Dendritic cell treated with granulocyte-macrophage colony-stimulating factor and Interleukin-4, amounts not matched to agents 40 ng/mL and 50 ng/mL, for 4 days (primary cell): ENCODE results near the gene OLFM4.

Experiments used
- H3K27ac Mint-ChIP-seq: one replicate; pipeline ENCODE4 v1.8.0; 2022; ENCODE audit warnings: mild to moderate bottlenecking, mixed read lengths
- H3K27me3 Mint-ChIP-seq: one replicate; pipeline ENCODE4 v1.8.0; 2022; ENCODE audit warnings: mild to moderate bottlenecking, mixed read lengths
- H3K36me3 Mint-ChIP-seq: one replicate; pipeline ENCODE4 v1.8.0; 2022; ENCODE audit warnings: low read depth, mixed read lengths
- H3K4me1 Mint-ChIP-seq: one replicate; pipeline ENCODE4 v1.8.0; 2022; ENCODE audit warnings: low read depth, mixed read lengths
- H3K4me3 Mint-ChIP-seq: one replicate; pipeline ENCODE4 v1.8.0; 2022; ENCODE audit warnings: mild to moderate bottlenecking, moderate library complexity, mixed read lengths
- H3K9me3 Mint-ChIP-seq: one replicate; pipeline ENCODE4 v1.8.0; 2022; ENCODE audit warnings: mixed read lengths
- intact Hi-C: fragments of 100-400 bp; cut with micrococcal nuclease; formaldehyde crosslinking; loops from one replicate; pipeline ENCODE4 v1.15.0; 2022

The OLFM4 gene, protein sequence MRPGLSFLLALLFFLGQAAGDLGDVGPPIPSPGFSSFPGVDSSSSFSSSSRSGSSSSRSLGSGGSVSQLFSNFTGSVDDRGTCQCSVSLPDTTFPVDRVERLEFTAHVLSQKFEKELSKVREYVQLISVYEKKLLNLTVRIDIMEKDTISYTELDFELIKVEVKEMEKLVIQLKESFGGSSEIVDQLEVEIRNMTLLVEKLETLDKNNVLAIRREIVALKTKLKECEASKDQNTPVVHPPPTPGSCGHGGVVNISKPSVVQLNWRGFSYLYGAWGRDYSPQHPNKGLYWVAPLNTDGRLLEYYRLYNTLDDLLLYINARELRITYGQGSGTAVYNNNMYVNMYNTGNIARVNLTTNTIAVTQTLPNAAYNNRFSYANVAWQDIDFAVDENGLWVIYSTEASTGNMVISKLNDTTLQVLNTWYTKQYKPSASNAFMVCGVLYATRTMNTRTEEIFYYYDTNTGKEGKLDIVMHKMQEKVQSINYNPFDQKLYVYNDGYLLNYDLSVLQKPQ

GRCh38 chr13:53028637-53029203 lies at the start of gene OLFM4:
OLFM4 (plus strand) TSS chr13:53028813; CDS start chr13:53028837, 24 bp downstream.
- intact Hi-C loops, result no loop called here
- Mint-ChIP-seq H3K27ac (no peak within 1 kb of the TSS), H3K4me3 (no peak within 1 kb of the TSS), H3K36me3 (no peaks in the 10 kb centered on the region), H3K4me1 (no peaks in the 10 kb centered on the region), H3K27me3 (no peaks in the 10 kb centered on the region), H3K9me3 (no peaks in the 10 kb centered on the region)

DNA sequence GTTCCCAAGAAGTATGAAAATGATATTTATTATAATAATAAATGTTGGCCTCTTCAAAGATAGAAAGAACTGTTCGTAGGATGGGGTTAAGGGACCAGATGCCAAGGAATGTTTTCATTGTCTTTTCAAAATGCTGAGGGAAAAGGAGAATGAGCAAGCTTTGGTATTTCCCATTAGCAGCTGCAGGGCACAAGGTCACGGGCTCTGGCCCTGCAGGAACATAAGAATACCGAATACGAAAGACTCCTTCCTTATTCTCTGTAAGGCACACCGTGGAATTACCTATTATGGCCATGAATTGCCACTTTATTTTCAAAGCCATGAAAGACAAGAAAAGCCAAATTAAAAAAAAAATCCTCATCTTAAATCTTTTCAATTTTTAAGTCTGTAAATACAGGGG lies 49.6 kb upstream of the OLFM4 start:
- Mint-ChIP-seq H3K4me1 (no peaks in the 10 kb centered on the region), H3K9me3 (no peaks in the 10 kb centered on the region), H3K27ac (no peak overlapping the region), H3K4me3 (no peak overlapping the region), H3K27me3 (no peaks in the 10 kb centered on the region), H3K36me3 (no peaks in the 10 kb centered on the region)
- intact Hi-C loops, result no loop called here

DNA sequence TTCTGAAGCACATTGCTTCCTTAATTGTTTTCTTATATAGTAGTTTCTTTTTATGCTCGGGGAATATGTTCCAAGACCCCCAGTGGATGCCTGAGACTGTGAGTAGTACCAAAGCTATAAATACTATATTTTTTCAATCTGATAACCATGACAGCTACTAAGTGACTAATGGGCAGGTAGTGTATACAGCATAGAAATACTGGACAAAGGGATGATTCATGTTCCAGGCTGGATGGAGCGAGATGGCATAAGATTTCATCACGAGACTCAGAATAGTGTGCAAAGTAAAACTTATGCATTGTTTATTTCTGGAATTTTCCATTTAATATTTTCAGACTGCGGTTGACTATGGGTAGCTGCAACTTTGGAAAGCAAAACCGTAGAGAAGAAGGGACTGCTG lies 47.9 kb upstream of the OLFM4 start:
- no peaks in the 10 kb centered on the region for H3K9me3 Mint-ChIP-seq
- no peaks in the 10 kb centered on the region for H3K4me1 Mint-ChIP-seq
- H3K4me3 Mint-ChIP-seq, result no peak overlapping the region
- H3K27me3 Mint-ChIP-seq, result no peaks in the 10 kb centered on the region
- no peak overlapping the region for H3K27ac Mint-ChIP-seq
- intact Hi-C loops, result no loop called here
- H3K36me3 Mint-ChIP-seq, result no peaks in the 10 kb centered on the region

- no peaks in the 10 kb centered on the region for H3K4me1 Mint-ChIP-seq
- H3K27ac Mint-ChIP-seq, result no peak overlapping the region
- intact Hi-C loops, result no loop called here
- H3K4me3 Mint-ChIP-seq, result no peak overlapping the region
- H3K36me3 Mint-ChIP-seq, result no peaks in the 10 kb centered on the region
- no peaks in the 10 kb centered on the region for H3K9me3 Mint-ChIP-seq
- no peaks in the 10 kb centered on the region for H3K27me3 Mint-ChIP-seq
Measured at GRCh38 chr13:52983836-52984235, 44.8 kb upstream of the OLFM4 start.

DNA sequence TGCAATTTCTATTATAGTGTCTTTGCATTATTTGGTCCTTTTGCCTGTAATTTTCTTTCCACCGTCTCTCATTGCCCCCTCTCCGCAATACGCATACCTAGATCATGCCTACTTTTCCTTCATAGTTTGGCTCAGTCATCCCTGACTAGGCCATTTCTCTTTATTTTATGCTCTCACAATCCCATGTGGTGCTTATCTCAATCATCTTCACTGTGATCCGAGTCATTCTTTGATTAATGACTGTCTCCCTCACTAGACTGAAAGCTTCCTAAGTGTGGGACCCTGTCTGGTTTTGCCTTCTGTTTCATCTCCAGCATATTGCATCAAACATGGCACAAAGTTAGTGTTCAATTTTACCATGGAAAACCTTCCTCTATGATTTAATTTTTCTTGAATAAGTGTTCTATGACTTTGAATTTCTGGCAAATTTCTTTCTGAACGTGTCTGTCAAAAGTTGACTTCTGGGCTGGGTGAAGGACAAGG lies 43.7 kb upstream of the OLFM4 start:
- Mint-ChIP-seq H3K27ac (no peak overlapping the region), H3K27me3 (no peaks in the 10 kb centered on the region), H3K4me1 (no peaks in the 10 kb centered on the region), H3K36me3 (no peaks in the 10 kb centered on the region), H3K4me3 (no peak overlapping the region), H3K9me3 (no peaks in the 10 kb centered on the region)
- intact Hi-C loops, result no loop called here

- H3K27me3 Mint-ChIP-seq, result peaks cover 2% of the 10 kb centered on the region
- H3K4me1 Mint-ChIP-seq, result no peaks in the 10 kb centered on the region
- no peaks in the 10 kb centered on the region for H3K9me3 Mint-ChIP-seq
- no peaks in the 10 kb centered on the region for H3K36me3 Mint-ChIP-seq
- H3K27ac Mint-ChIP-seq, result no peak overlapping the region
- intact Hi-C loops, result no loop called here
- H3K4me3 Mint-ChIP-seq, result no peak overlapping the region
Measured at GRCh38 chr13:52991344-52992020, 37.1 kb upstream of the OLFM4 start.

DNA sequence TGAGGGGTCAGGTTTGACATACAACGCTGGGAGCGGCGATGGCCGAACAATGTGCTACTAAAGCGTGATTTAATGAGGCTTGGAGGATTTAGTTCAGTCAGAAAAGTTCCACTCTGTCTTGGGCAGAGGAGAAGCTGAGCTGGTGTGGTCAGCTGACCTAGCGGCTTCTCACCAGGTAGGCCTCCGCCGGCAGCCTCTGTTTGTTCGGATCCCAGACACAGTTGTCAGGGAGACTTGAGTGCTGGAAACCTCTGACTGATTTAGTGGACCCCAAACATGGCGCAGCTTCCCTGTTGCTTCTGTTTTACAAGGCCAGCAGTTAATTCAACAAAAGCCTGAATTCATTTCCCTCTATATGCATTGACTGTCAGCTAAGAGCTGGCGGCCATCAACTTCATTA lies 36.5 kb upstream of the OLFM4 start:
- Mint-ChIP-seq H3K36me3 (no peaks in the 10 kb centered on the region), H3K27ac (no peak overlapping the region), H3K27me3 (peaks cover 2% of the 10 kb centered on the region), H3K4me1 (no peaks in the 10 kb centered on the region), H3K9me3 (no peaks in the 10 kb centered on the region), H3K4me3 (no peak overlapping the region)
- intact Hi-C loops, result no loop called here

GRCh38 chr13:52994051-52994450 lies 34.6 kb upstream of the OLFM4 start:
- Mint-ChIP-seq H3K27ac (no peak overlapping the region), H3K9me3 (no peaks in the 10 kb centered on the region), H3K4me1 (no peaks in the 10 kb centered on the region), H3K36me3 (no peaks in the 10 kb centered on the region), H3K27me3 (peaks cover 2% of the 10 kb centered on the region), H3K4me3 (no peak overlapping the region)
- intact Hi-C loops, result no loop called here

GRCh38 chr13:52994865-52995264 lies 33.7 kb upstream of the OLFM4 start:
- Mint-ChIP-seq H3K27me3 (peaks cover 2% of the 10 kb centered on the region), H3K4me1 (no peaks in the 10 kb centered on the region), H3K4me3 (no peak overlapping the region), H3K27ac (no peak overlapping the region), H3K9me3 (no peaks in the 10 kb centered on the region), H3K36me3 (no peaks in the 10 kb centered on the region)
- intact Hi-C loops, result no loop called here

DNA sequence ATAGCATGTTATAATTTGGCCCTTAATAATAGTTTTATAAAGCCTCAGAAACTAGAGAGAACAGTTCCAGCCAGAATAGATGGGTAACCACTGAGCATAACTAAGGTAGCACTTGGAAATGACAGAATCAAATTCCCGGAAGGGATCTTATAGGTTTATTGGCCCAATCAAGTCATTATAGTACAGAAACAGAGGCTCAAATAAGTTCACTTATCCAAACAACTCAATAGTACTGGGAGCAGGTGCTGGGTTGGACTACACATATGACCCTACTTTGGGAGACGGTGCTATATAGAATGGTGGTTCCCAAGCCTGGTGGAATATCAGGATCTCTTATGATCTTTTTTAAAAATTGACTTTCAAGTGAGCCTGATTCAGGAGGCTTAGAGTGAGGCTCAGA lies 32.7 kb upstream of the OLFM4 start:
- Mint-ChIP-seq H3K27ac (no peak overlapping the region), H3K36me3 (no peaks in the 10 kb centered on the region), H3K27me3 (peaks cover 2% of the 10 kb centered on the region), H3K4me1 (no peaks in the 10 kb centered on the region), H3K9me3 (no peaks in the 10 kb centered on the region), H3K4me3 (no peak overlapping the region)
- intact Hi-C loops, result no loop called here

DNA sequence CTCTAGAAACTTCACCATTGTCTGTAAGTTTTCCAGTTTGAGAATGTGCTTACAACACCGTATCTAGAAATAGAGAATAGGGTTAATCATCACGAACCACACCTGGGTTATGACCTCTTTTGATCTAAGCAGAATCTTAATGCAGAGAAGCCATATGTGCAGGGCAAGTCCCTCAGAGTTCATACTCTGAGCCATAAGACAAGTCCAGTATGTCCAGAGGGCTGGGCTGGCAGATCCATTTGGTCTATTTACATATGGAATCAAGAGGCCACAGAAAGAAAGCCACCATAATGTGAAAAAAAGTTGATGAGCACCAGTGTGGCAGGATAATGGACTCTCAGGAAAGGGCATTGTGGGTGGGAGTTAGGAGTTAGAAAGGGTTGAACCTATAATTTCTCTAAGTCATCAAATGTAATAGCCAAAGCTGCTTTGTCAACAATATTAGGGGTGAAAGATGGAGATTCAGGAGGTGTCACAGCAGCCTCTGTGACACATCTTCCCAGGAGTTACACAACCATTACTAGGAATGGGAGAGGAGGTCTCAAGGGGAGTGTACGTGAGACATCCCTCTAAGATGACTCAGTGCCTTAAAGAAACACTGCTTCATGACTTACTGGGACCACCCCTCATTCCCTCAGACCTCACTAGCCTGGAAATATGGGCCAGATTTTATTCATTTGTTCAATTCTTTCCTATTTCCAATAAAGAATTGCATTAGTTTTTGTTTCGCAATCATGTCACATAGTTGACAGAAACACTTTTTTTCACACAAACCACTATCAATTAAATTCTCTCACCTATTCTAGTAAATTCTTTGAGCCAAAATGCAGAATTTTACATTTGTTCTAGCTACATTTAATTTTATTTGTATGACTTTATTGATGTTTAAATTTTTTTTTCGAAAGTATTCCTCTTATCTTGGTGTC lies 30.4 kb upstream of the OLFM4 start:
- no peaks in the 10 kb centered on the region for H3K4me1 Mint-ChIP-seq
- H3K9me3 Mint-ChIP-seq, result no peaks in the 10 kb centered on the region
- peaks cover 2% of the 10 kb centered on the region for H3K27me3 Mint-ChIP-seq
- no peak overlapping the region for H3K4me3 Mint-ChIP-seq
- intact Hi-C loops, result no loop called here
- no peaks in the 10 kb centered on the region for H3K36me3 Mint-ChIP-seq
- no peak overlapping the region for H3K27ac Mint-ChIP-seq

DNA sequence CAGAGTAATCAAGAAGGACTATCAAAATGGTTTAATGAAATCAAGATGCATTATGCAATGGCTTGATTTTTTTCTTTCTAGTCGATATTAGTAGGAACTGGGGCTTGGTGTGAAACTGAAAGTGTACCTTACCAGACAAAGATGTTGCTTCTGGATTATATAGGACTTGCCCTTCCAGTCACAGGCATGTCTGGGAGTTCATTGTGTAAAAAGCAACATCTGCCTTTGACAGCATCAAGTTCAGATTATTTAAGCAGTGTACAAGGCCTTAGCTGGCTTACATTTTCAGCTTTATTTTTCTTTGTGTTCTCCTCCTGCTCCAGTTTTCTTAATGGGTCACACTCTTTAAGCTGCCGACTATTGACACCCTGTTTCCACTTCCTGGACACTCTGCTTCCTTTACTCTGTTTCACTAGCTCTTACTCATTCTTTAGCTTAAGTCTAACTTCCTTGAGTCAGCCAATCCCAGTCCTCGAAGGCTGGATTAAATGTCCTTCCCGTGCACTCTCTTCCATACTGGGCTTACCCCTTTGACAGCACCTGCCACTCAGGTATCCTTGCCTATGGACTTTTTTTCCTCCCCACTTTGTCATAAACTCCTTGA lies 29.4 kb upstream of the OLFM4 start:
- no peaks in the 10 kb centered on the region for H3K9me3 Mint-ChIP-seq
- intact Hi-C loops, result no loop called here
- H3K4me1 Mint-ChIP-seq, result no peaks in the 10 kb centered on the region
- no peak overlapping the region for H3K27ac Mint-ChIP-seq
- H3K4me3 Mint-ChIP-seq, result no peak overlapping the region
- H3K27me3 Mint-ChIP-seq, result peaks cover under 1% of the 10 kb centered on the region
- no peaks in the 10 kb centered on the region for H3K36me3 Mint-ChIP-seq
